ENCODE measurements around the gene DDX5. TPM values are rescaled to one million over a fixed set of nuclear protein-coding genes. Genes with fewer than 3 reads are reported as not detected.

The DDX5 gene
- total and polyA plus RNA-seq, 2 of the 13 experiments (the other 11 are each of a cell fraction or from before 2014, with no cell fraction given): 503 to 684 TPM

DNA sequence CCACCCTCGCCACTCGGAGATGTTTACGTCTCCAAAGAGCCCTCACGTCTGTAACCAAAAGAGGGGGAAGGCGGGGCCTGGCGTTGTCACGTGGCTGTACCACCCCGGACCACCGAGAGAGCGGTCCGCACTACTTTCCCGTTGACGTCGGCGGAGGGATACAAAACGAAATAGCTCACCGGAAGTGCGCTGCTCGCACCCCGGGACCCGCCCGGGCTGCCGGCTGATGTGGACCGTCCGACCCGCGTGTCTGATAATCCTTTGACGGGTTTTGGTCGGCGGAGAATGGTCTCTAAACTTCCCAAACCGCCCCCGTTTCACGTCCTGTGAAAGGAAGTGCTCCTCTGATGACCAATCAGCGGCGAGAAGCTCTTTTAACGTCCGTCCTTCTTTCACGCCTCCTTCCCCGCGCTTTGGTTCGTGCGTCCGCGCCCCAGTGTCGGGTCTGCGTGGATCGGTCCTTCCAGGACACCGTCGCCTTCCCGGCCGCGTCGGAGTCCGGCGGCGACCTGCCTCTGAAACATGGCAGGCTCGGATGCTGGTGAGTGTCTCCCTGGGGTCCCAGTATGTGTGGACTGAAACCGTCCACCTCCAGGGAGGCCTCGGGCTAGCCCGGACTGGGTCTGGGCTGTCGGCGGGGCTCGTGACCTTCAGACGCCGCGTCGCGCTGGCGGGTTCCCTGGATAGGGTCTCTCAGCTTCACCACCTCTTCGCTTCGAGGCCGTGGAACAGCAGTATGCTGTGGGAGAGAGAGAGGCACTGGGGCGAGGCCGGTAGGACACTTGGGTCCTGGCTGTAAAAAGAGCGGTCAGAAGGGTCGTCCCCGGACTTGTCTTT, 705 bp upstream of the DDX5 start, which contains the start of gene CEP95 (continued):
- TF ChIP-seq, protein P1, sequence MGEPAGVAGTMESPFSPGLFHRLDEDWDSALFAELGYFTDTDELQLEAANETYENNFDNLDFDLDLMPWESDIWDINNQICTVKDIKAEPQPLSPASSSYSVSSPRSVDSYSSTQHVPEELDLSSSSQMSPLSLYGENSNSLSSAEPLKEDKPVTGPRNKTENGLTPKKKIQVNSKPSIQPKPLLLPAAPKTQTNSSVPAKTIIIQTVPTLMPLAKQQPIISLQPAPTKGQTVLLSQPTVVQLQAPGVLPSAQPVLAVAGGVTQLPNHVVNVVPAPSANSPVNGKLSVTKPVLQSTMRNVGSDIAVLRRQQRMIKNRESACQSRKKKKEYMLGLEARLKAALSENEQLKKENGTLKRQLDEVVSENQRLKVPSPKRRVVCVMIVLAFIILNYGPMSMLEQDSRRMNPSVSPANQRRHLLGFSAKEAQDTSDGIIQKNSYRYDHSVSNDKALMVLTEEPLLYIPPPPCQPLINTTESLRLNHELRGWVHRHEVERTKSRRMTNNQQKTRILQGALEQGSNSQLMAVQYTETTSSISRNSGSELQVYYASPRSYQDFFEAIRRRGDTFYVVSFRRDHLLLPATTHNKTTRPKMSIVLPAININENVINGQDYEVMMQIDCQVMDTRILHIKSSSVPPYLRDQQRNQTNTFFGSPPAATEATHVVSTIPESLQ (CRISPR knock-in tag; conservative IDR thresholded peaks at IDR 0.05): no peak
- TF ChIP-seq, protein P2, sequence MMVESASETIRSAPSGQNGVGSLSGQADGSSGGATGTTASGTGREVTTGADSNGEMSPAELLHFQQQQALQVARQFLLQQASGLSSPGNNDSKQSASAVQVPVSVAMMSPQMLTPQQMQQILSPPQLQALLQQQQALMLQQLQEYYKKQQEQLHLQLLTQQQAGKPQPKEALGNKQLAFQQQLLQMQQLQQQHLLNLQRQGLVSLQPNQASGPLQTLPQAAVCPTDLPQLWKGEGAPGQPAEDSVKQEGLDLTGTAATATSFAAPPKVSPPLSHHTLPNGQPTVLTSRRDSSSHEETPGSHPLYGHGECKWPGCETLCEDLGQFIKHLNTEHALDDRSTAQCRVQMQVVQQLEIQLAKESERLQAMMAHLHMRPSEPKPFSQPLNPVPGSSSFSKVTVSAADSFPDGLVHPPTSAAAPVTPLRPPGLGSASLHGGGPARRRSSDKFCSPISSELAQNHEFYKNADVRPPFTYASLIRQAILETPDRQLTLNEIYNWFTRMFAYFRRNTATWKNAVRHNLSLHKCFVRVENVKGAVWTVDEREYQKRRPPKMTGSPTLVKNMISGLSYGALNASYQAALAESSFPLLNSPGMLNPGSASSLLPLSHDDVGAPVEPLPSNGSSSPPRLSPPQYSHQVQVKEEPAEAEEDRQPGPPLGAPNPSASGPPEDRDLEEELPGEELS (CRISPR knock-in tag; IDR thresholded peaks at IDR 0.05): peak; percentile 64; the same call in 1 of the 2 replicates
- TF ChIP-seq, protein P3, sequence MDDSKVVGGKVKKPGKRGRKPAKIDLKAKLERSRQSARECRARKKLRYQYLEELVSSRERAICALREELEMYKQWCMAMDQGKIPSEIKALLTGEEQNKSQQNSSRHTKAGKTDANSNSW (CRISPR knock-in tag; IDR thresholded peaks at IDR 0.05; ENCODE audit: borderline replicate concordance): peak; percentile 87; the same call in 1 of the 2 replicates
- TF ChIP-seq KAT8 (CRISPR knock-in tag; IDR thresholded peaks at IDR 0.05) (peak; percentile 85), ZNF883 (CRISPR knock-in tag; IDR thresholded peaks at IDR 0.05; ENCODE audit: not compliant biosample characterization) (peak; percentile 89), MAFG (CRISPR knock-in tag; IDR thresholded peaks at IDR 0.05) (no peak), ZNF788 (CRISPR knock-in tag; IDR thresholded peaks at IDR 0.05; ENCODE audit: borderline replicate concordance) (peak; percentile 87; the same call in 1 of the 2 replicates), YEATS2 (CRISPR knock-in tag; IDR thresholded peaks at IDR 0.05; ENCODE audit: borderline replicate concordance) (peak; percentile 65), SAFB2 (CRISPR knock-in tag; IDR thresholded peaks at IDR 0.05; ENCODE audit: borderline replicate concordance, low read depth) (peak; percentile 52; the same call in 1 of the 2 replicates), CCDC6 (CRISPR knock-in tag; IDR thresholded peaks at IDR 0.05) (peak; percentile 98; the same call in 1 of the 2 replicates), TCF12 (IDR thresholded peaks at IDR 0.05) (no peak), TCF12 (CRISPR knock-in tag; IDR thresholded peaks at IDR 0.05) (peak; percentile 89; the same call in 1 of the 2 replicates), NPAS2 (CRISPR knock-in tag; IDR thresholded peaks at IDR 0.05; ENCODE audit: borderline replicate concordance) (no peak), NFE2L2 (IDR thresholded peaks at IDR 0.05; ENCODE audit: low read length) (no peak), ZNF549 (CRISPR knock-in tag; IDR thresholded peaks at IDR 0.05) (0 out of 2 replicates have a peak, but pooled peaks have one; percentile 19)
- TF ChIP-seq, protein P4, sequence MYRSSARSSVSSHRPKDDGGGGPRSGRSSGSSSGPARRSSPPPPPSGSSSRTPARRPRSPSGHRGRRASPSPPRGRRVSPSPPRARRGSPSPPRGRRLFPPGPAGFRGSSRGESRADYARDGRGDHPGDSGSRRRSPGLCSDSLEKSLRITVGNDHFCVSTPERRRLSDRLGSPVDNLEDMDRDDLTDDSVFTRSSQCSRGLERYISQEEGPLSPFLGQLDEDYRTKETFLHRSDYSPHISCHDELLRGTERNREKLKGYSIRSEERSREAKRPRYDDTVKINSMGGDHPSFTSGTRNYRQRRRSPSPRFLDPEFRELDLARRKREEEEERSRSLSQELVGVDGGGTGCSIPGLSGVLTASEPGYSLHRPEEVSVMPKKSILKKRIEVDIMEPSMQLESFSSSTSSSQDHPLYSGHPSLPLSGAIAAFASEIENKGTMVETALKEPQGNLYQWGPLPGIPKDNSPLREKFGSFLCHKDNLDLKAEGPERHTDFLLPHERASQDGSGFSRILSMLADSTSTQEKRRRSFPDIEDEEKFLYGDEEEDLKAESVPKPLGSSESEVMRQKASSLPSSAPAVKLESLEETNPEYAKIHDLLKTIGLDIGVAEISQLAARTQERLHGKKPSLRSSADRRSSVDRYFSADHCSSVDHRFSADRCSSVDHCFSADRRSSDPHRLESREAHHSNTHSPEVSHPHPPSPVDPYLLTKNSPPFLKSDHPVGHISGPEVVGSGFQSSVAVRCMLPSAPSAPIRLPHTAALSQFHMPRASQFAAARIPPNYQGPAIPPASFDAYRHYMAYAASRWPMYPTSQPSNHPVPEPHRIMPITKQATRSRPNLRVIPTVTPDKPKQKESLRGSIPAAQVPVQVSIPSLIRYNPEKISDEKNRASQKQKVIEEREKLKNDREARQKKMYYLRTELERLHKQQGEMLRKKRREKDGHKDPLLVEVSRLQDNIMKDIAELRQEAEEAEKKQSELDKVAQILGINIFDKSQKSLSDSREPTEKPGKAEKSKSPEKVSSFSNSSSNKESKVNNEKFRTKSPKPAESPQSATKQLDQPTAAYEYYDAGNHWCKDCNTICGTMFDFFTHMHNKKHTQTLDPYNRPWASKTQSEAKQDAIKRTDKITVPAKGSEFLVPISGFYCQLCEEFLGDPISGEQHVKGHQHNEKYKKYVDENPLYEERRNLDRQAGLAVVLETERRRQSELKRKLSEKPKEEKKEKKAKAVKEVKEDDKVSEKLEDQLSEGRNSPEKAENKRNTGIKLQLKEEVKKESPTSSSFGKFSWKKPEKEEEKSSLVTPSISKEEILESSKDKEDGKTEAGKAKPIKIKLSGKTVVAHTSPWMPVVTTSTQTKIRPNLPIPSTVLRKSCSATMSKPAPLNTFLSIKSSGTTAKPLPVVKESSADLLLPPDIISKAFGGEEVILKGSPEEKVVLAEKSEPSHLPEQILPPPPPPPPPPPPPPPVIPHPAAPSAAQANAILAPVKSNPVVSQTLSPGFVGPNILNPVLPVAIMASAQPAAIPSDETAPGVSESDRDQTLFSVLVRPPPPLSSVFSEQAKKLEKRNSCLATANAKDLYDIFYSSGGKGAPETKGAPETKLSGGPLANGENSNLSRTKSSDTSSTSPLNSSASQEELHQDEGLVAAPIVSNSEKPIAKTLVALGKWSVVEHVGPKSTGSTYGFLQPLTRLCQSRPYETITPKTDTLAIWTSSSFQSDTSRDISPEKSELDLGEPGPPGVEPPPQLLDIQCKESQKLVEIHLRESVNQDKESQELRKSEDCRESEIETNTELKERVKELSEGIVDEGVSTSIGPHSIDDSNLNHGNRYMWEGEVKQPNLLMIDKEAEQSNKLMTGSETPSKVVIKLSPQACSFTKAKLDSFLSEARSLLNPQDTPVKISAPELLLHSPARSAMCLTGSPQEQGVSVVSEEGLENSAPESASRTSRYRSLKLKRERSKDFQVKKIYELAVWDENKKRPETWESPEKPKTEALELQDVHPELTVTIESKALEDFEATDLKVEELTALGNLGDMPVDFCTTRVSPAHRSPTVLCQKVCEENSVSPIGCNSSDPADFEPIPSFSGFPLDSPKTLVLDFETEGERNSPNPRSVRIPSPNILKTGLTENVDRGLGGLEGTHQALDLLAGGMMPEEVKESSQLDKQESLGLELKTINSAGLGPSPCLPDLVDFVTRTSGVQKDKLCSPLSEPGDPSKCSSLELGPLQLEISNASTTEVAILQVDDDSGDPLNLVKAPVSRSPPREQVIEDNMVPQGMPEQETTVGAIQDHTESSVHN (CRISPR knock-in tag; IDR thresholded peaks at IDR 0.05): no peak

Data from HepG2 (cell line).